Measurements from ENCODE around the gene DRC7.
A peak's percentile ranks its signal among the peaks of the same experiment; 100 is the strongest.

Gene DRC7

GRCh38 chr16:57694231-57694724 is 328 bp upstream of the DRC7 start:
- Mint-ChIP-seq H3K27me3 (no peaks in the 10 kb centered on the region), H3K4me1 (peaks cover 29% of the 10 kb centered on the region), H3K4me3 (no peak overlapping the region), H3K27ac (no peak overlapping the region), H3K9me3 (no peaks in the 10 kb centered on the region)
- no peak for DNase-seq
- no peak for ATAC-seq

GRCh38 chr16:57695680-57696069 is 1.1 kb downstream of the DRC7 start:
- DNase-seq: no peak
- Mint-ChIP-seq H3K9me3 (no peaks in the 10 kb centered on the region), H3K4me3 (no peak overlapping the region), H3K4me1 (peaks cover 15% of the 10 kb centered on the region), H3K27me3 (no peaks in the 10 kb centered on the region), H3K27ac (peak overlapping the region in 1 of 2 donors; percentile 86)
- no peak for ATAC-seq

GRCh38 chr16:57696240-57696639 is 1.6 kb downstream of the DRC7 start:
- H3K4me1 Mint-ChIP-seq: peaks cover 10% of the 10 kb centered on the region
- H3K9me3 Mint-ChIP-seq: no peaks in the 10 kb centered on the region
- H3K4me3 Mint-ChIP-seq: no peak overlapping the region
- DNase-seq (no peak), ATAC-seq (no peak)
- no peak overlapping the region for H3K27ac Mint-ChIP-seq
- H3K27me3 Mint-ChIP-seq: no peaks in the 10 kb centered on the region

GRCh38 chr16:57697896-57698537 is 3.4 kb downstream of the DRC7 start:
- Mint-ChIP-seq H3K27ac (no peak overlapping the region), H3K9me3 (no peaks in the 10 kb centered on the region), H3K4me1 (peaks cover 10% of the 10 kb centered on the region), H3K27me3 (no peaks in the 10 kb centered on the region), H3K4me3 (no peak overlapping the region)
- DNase-seq (no peak), ATAC-seq (no peak)

- no peak for DNase-seq
- Mint-ChIP-seq H3K4me1 (peaks cover 10% of the 10 kb centered on the region), H3K27ac (no peak overlapping the region), H3K27me3 (no peaks in the 10 kb centered on the region), H3K9me3 (no peaks in the 10 kb centered on the region), H3K4me3 (no peak overlapping the region)
- ATAC-seq: no peak
Observed at GRCh38 chr16:57698812-57699405, 4.3 kb downstream of the DRC7 start.

- Mint-ChIP-seq H3K27ac (no peak overlapping the region), H3K9me3 (no peaks in the 10 kb centered on the region), H3K4me1 (peaks cover 10% of the 10 kb centered on the region), H3K27me3 (no peaks in the 10 kb centered on the region), H3K4me3 (no peak overlapping the region)
- DNase-seq (no peak), ATAC-seq (no peak)
Observed at GRCh38 chr16:57699481-57699880, 4.9 kb downstream of the DRC7 start.

- ATAC-seq (no peak), DNase-seq (no peak)
- Mint-ChIP-seq H3K27ac (peak overlapping the region in 1 of 2 donors; percentile 51), H3K4me1 (peaks cover 5% of the 10 kb centered on the region), H3K9me3 (no peaks in the 10 kb centered on the region), H3K27me3 (no peaks in the 10 kb centered on the region), H3K4me3 (no peak overlapping the region)
Observed at GRCh38 chr16:57699899-57700298, 5.3 kb downstream of the DRC7 start.

- no peaks in the 10 kb centered on the region for H3K4me1 Mint-ChIP-seq
- no peak for ATAC-seq
- no peaks in the 10 kb centered on the region for H3K27me3 Mint-ChIP-seq
Observed at GRCh38 chr16:57700781-57701551, 6.4 kb downstream of the DRC7 start.

GRCh38 chr16:57701759-57702371 is 7.3 kb downstream of the DRC7 start:
- no peak overlapping the region for H3K4me3 Mint-ChIP-seq
- no peak for DNase-seq
- peaks cover 7 to 8% of the 10 kb centered on the region in 2 donors for H3K9me3 Mint-ChIP-seq
- no peak for ATAC-seq
- no peaks in the 10 kb centered on the region for H3K4me1 Mint-ChIP-seq
- peaks cover 4% of the 10 kb centered on the region for H3K27me3 Mint-ChIP-seq
- peak overlapping the region in 1 of 2 donors; percentile 49 for H3K27ac Mint-ChIP-seq

More at GRCh38 chr16:57700781-57701551, 6.4 kb downstream of the DRC7 start:
- DNase-seq: no peak
- H3K9me3 Mint-ChIP-seq: no peaks in the 10 kb centered on the region
- peak overlapping the region in 1 of 2 donors; percentile 38 for H3K27ac Mint-ChIP-seq
- no peak overlapping the region for H3K4me3 Mint-ChIP-seq

- ATAC-seq (no peak), DNase-seq (no peak)
- Mint-ChIP-seq H3K4me1 (peaks cover 7% of the 10 kb centered on the region), H3K4me3 (no peak overlapping the region), H3K9me3 (peaks cover 8 to 11% of the 10 kb centered on the region in 2 donors), H3K27ac (no peak overlapping the region), H3K27me3 (peaks cover 11% of the 10 kb centered on the region)
Observed at GRCh38 chr16:57703416-57704010, 8.9 kb downstream of the DRC7 start.

GRCh38 chr16:57704011-57704904 is 9.7 kb downstream of the DRC7 start:
- peaks cover 7% of the 10 kb centered on the region for H3K4me1 Mint-ChIP-seq
- peaks cover 11% of the 10 kb centered on the region for H3K27me3 Mint-ChIP-seq
- ATAC-seq: no peak
- peak overlapping the region in 1 of 2 donors; percentile 91 for H3K27ac Mint-ChIP-seq
- peaks cover 8 to 11% of the 10 kb centered on the region in 2 donors for H3K9me3 Mint-ChIP-seq
- no peak overlapping the region for H3K4me3 Mint-ChIP-seq
- DNase-seq: no peak

- Mint-ChIP-seq H3K27me3 (peaks cover 11% of the 10 kb centered on the region), H3K4me1 (peaks cover 7% of the 10 kb centered on the region), H3K9me3 (peaks cover 8 to 11% of the 10 kb centered on the region in 2 donors), H3K27ac (no peak overlapping the region), H3K4me3 (no peak overlapping the region)
- DNase-seq: no peak
- ATAC-seq: no peak
Observed at GRCh38 chr16:57704905-57705852, 10.6 kb downstream of the DRC7 start.

GRCh38 chr16:57706717-57707116 is 12.1 kb downstream of the DRC7 start:
- H3K27me3 Mint-ChIP-seq: peaks cover 11% of the 10 kb centered on the region
- H3K4me1 Mint-ChIP-seq: peaks cover 7% of the 10 kb centered on the region
- ATAC-seq (no peak), DNase-seq (no peak)
- peaks cover 8 to 11% of the 10 kb centered on the region in 2 donors for H3K9me3 Mint-ChIP-seq
- no peak overlapping the region for H3K4me3 Mint-ChIP-seq
- peak overlapping the region; percentile 29 to 66 for H3K27ac Mint-ChIP-seq

All from stimulated activated naive CD8-positive, alpha-beta T cell treated with anti-CD3 and anti-CD28 coated beads, Interleukin-15, amount 100 ng/mL, for 72 hours (primary cell).